ENCODE data around the gene TAOK1. TPM values are rescaled to one million over a fixed set of nuclear protein-coding genes. Genes with fewer than 3 reads are reported as not detected.

Gene TAOK1
- total RNA-seq, 1 donor from 2014 or later = 81.1 TPM

- no peak overlapping the region for H3K27ac Mint-ChIP-seq (ENCODE audit: unreplicated experiment)
- H3K4me1 Mint-ChIP-seq (ENCODE audit: unreplicated experiment) = peaks cover 35% of the 10 kb centered on the region
- H3K9me3 Mint-ChIP-seq (ENCODE audit: unreplicated experiment) = no peaks in the 10 kb centered on the region
- H3K36me3 Mint-ChIP-seq (ENCODE audit: unreplicated experiment) = peaks cover 14% of the 10 kb centered on the region
- no peaks in the 10 kb centered on the region for H3K27me3 Mint-ChIP-seq (ENCODE audit: unreplicated experiment)
- no peak for TF ChIP-seq CTCF (IDR thresholded peaks at IDR 0.05)
- DNase-seq (ENCODE audit: extremely low spot score, unreplicated experiment) = no peak
- no peak overlapping the region for H3K4me3 Mint-ChIP-seq (ENCODE audit: unreplicated experiment)
Measured at GRCh38 chr17:29444589-29444988, 54.4 kb downstream of the TAOK1 start.

- Mint-ChIP-seq H3K9me3 (ENCODE audit: unreplicated experiment) (no peaks in the 10 kb centered on the region), H3K27ac (ENCODE audit: unreplicated experiment) (peak overlapping the region; percentile 15), H3K27me3 (ENCODE audit: unreplicated experiment) (no peaks in the 10 kb centered on the region), H3K36me3 (ENCODE audit: unreplicated experiment) (peaks cover 14% of the 10 kb centered on the region), H3K4me1 (ENCODE audit: unreplicated experiment) (peaks cover 32% of the 10 kb centered on the region), H3K4me3 (ENCODE audit: unreplicated experiment) (no peak overlapping the region)
- no peak for DNase-seq (ENCODE audit: extremely low spot score, unreplicated experiment)
- TF ChIP-seq CTCF (IDR thresholded peaks at IDR 0.05) = no peak
Measured at GRCh38 chr17:29445844-29446243, 55.7 kb downstream of the TAOK1 start.

GRCh38 chr17:29449865-29450671 is 59.9 kb downstream of the TAOK1 start:
- Mint-ChIP-seq H3K27ac (ENCODE audit: unreplicated experiment) (no peak overlapping the region), H3K4me1 (ENCODE audit: unreplicated experiment) (peaks cover 26% of the 10 kb centered on the region), H3K9me3 (ENCODE audit: unreplicated experiment) (no peaks in the 10 kb centered on the region), H3K4me3 (ENCODE audit: unreplicated experiment) (no peak overlapping the region), H3K36me3 (ENCODE audit: unreplicated experiment) (peaks cover 18% of the 10 kb centered on the region), H3K27me3 (ENCODE audit: unreplicated experiment) (no peaks in the 10 kb centered on the region)
- no peak for TF ChIP-seq CTCF (IDR thresholded peaks at IDR 0.05)
- no peak for DNase-seq (ENCODE audit: extremely low spot score, unreplicated experiment)

GRCh38 chr17:29451121-29451742 is 61.1 kb downstream of the TAOK1 start:
- TF ChIP-seq CTCF (IDR thresholded peaks at IDR 0.05) = no peak
- H3K4me3 Mint-ChIP-seq (ENCODE audit: unreplicated experiment) = no peak overlapping the region
- no peaks in the 10 kb centered on the region for H3K27me3 Mint-ChIP-seq (ENCODE audit: unreplicated experiment)
- peak overlapping the region; percentile 3 for H3K27ac Mint-ChIP-seq (ENCODE audit: unreplicated experiment)
- no peaks in the 10 kb centered on the region for H3K9me3 Mint-ChIP-seq (ENCODE audit: unreplicated experiment)
- H3K36me3 Mint-ChIP-seq (ENCODE audit: unreplicated experiment) = peaks cover 25% of the 10 kb centered on the region
- no peak for DNase-seq (ENCODE audit: extremely low spot score, unreplicated experiment)
- H3K4me1 Mint-ChIP-seq (ENCODE audit: unreplicated experiment) = peaks cover 14% of the 10 kb centered on the region

GRCh38 chr17:29458066-29458465 is 67.9 kb downstream of the TAOK1 start:
- DNase-seq (ENCODE audit: extremely low spot score, unreplicated experiment) = no peak
- TF ChIP-seq CTCF (IDR thresholded peaks at IDR 0.05) = no peak
- Mint-ChIP-seq H3K27ac (ENCODE audit: unreplicated experiment) (no peak overlapping the region), H3K27me3 (ENCODE audit: unreplicated experiment) (no peaks in the 10 kb centered on the region), H3K4me3 (ENCODE audit: unreplicated experiment) (no peak overlapping the region), H3K36me3 (ENCODE audit: unreplicated experiment) (peaks cover 29% of the 10 kb centered on the region), H3K9me3 (ENCODE audit: unreplicated experiment) (no peaks in the 10 kb centered on the region), H3K4me1 (ENCODE audit: unreplicated experiment) (peaks cover 17% of the 10 kb centered on the region)

Measured in osteocyte (in vitro differentiated cells).